Dedifferentiated amniotic fluid mesenchymal stem cell (primary cell): ENCODE results near the gene MAD2L2.

Source experiments
- DNase-seq: peaks from one replicate; pipeline ENCODE4 v3.0.0-alpha.2; 2016; ENCODE audit errors: extremely low spot score

MAD2L2 gene

DNA sequence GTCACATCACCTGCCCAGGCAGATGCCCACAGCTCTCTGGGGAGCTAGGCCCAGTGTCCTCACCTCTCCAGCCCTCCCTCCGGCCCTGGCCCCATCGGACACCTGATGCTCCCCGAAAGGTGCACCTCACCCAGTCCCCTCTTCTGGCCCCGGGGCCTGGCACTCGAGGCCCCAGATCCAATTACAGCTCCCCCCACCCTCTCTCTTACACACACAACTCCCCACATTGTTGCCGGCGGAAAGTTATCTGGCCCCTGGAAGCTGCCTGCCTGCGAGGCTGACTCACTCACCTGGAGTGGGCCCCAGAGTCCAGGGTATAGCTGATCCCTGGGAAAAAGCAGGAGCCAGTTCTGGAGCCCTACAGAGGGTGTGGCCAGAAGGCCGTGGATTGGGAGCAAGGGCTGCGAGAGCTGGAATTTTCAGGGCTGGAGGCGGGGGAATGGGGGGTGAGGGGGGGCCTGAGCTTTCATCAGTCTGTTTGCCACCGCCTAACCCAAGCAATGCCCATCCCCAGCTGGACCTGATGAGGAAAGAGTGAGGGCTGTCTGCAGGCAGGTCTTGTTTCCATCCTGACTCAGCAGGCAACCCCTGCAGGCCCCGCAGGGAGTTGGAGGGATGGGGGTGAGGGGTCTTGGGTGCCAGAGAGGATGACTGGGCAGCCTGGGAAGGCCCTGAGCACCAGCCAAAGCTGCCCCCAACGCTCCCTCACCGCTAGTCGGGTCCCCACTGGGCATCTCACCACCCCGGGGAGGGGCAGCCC lies 27.7 kb downstream of the MAD2L2 start:
- no peak for DNase-seq

DNA sequence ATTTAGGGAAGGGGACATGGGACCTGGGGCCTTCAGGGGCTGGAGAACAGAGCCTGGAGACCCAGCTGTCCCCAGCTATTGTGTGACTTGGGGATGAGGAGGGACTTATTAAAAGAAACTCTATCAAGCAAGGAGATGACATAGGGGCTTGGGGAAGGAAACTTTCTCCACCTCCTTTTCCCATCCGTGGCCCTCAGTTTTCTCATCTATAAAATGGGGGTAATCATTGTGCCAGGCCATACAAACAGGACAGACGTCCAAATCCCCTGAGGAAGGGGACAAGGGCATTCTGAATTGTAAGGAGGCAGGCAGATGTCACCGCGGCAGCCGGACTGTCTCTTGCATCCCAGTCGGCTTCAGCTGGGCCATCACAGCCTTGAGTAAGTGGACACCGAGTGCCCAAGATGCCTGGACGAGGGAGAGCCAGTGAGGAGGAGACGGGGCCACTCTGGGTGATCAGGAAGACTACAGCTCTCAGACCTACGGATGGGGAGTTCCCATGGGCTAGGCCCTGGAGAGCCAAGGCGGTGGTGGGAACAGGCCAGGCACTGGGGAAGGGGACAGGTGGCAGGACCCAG lies 28.7 kb downstream of the MAD2L2 start:
- DNase-seq: no peak

DNA sequence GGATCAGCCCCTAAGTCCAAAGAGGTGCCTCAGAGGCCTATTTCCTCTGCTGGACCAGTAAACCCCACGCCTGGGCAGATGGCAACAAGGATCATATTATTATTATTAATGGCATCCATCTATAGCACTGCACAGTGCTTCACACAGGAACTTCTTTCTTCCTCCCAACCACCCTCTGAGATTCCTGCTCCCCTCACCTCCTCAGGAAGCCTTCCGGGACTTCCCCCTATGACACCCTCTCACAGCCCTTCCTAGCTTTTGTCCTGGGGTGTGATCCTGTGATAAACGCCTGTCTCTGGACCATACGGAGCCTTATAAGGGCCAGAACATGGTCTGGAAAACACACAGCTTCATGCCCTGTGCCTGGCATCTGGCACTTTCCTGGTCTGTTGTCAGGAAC lies 29.9 kb downstream of the MAD2L2 start:
- DNase-seq: no peak

DNA sequence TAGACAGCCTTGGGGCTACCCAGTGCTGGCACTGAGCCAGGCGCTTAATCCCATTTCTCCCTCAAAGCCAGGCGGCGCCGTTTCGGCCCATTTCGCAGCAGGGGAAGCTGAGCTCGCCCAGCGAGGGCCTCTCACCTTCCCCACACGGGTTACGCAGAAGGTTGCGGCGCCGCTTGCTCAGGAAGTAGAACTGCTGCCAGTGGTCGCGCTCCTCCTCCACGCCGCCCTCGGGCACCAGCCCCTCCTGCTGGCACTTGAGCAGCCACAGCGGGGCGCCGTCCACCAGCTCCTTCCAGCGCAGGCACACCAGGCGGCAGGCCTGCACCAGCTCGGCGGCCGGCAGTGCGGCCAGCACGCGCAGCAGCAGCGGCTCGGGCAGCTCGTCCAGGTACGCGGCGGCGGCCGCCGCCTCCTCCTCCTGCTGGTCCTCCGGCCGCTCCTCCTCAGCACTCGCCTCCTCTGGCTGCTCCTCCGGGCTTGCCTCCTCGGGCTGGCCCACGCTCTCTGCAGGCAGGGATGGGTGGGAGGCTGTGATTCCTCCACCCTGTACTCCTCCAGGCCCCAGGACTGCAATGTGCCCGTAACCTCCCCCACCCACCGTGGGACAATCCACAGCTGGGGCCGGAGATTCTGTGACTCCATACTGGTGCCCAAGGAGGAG lies 30.5 kb downstream of the MAD2L2 start:
- peak; percentile 34 for DNase-seq

DNA sequence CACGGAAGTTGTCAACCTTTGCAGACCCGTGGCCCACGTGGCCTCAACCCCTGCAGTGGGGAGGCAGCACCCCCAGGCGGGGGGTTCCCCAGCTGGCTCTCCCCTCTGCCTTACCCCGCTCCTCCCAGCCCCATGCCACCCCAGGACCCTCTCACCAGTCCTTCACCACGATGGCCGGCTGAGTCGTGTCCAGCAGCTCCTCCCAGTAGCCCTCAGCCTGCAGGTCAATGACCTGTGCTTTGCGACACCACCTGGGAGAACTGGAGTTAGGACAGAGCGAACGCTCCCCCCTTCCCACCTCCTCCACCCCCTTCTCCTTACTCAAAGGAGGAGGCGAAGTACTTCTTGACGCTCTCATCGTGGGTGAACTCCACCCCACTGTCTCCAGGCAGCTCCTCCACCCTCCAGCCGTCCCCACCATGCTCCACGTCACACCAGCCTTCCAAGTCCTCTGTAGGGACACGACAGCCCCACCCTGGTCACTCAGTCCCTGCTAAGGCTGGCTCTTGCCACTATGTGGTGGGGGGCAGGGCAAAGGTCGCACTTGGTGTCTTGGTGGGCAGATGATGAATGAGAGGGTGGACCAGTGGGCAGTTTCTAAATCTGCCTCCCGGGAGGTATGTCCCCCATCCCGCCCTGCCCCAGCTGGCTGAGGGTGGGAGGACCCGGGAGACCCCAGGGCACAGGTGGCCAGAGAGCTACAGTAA lies 31.2 kb downstream of the MAD2L2 start:
- DNase-seq: no peak

DNA sequence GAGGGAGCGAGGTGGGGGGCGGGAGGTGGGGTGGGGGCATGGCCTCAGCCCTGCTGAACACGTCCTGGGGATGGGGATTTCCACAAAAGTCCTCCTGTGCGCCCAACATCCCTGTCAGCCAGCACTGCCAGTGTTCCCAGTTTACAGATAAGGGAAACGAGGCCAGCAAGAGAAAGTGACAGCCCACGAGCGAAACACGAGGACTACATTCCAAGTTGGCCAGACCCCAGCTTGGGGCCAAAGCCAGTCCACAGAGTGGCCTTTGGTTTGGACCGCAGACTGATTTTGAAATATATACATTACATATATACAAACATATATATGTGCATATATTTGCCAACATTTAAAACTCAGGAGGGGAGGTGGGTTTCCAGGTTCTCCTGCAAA lies 31.7 kb downstream of the MAD2L2 start:
- no peak for DNase-seq

DNA sequence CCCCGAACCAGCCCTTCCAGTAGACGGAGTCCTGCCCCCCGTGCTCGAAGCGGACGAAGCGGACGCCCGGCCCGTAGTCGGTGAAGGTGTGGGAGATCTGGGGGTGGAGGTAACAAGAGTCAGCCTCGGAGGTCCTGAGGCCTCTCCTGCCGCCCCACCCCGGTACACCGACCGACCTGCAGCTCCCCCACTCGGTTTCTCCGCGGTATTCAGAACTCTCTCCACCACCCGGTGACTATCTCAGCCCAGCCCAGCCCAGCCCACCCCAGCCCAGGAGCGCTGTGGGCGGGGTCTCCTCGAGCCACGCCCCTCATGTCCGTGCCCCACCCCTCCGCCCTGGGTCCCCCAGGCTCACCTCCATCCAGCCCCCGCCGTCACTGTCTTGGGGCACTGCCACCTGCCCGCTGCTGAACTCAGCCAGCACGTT lies 32.2 kb downstream of the MAD2L2 start:
- DNase-seq: no peak

DNA sequence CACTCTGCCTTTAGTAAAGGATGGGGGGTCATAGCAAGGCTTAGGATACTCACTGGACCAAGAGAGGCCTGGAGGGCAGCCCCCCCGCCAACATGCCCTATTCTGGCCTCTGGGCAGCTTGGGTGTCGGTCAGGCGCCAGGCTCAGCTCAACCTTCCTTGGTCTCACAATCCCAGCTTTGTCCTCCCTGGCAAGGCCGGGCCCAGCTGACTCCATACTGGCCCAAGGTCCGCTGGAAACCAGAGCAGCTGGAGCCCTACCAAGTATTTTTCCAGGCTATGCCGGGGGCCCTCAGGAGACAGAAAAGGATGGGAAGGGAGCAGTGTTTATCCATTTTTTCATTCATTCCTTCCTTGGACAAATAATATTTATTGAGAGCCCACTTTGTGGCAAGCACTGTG lies 32.9 kb downstream of the MAD2L2 start:
- DNase-seq: no peak

DNA sequence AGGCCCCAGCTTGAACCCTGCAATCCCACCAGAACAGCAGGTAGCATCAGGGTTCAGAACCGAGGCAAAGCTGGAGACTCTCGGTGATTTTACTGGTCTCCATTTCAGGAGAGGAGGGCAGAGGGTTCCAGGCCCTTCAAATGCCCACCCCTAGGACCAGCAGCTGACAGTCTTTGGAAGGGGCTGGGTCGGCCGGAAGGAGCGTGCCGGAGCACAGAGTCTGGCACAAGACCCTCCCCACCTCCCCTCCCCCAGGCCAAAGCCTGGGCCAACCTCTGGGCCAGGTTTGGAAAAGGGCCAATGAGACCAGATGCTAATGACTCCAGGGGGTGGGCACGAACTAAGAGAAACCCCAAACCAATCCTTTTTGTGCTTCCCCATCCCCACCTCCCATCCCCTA lies 33.6 kb downstream of the MAD2L2 start:
- no peak for DNase-seq

DNA sequence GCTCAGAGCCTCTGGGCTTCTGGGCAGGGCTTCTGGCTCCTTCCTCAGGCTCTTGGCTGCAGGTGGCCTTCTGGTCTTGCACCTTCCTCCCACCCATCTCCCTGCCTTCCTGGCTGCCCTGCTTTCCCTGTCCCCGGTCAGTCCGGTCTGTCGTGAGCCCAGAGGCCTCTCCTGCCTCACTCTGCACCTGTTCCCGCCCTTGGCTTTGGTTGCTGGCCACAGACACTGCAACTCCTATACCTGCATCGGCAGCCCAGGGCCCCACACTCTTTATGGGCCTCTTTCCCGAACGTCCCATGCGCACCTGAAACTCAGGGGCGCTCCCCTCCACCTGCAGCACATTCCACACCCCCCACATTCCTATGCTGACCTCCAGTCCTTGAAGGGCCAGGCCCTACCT lies 34.6 kb downstream of the MAD2L2 start:
- DNase-seq: no peak

DNA sequence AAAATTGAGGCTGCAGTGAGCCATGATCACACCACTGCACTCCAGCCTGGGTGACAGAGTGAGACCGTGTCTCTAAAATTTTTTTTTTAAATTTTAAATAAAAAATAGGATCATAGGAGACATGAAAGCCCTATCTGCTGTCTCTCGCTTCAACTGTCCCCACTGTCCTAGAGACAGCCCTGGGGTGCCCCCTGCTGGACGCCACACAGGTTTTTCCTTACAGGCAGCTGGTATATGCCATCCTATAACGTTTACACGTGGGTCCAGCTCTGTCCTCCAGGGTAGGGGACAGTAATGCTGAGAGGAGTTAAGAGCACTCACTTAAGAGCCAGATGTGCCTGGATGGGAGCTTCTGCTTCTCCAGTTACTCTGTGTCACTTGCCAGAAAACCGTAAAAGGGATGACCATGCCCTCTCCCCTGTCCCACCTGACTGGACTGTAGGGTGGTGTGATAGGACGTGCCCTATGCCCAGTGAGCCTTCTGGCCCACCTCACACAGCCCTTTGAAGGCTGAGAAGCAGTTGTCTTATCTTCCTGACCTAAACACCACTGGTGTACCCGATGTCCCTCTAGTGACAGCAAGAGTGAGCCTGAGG lies 35.2 kb downstream of the MAD2L2 start:
- peak; percentile 73 for DNase-seq

DNA sequence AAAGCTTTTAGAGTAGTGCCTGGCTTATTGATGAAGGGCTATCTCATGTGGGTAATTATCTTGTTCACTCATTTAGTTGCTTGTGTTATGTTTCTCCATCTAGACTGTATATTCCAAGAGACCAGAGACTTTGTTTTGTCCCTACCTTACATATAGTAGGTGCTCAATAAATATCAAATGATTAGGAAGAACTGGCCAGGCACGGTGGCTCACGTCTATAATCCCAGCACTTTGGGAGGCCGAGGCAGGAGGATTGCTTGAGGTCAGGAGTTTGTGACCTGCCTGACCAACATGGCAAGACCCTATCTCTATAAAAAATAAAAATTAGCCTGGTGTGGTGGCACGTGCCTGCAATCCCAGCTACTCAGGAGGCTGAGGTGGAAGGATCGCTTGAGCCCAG lies 35.7 kb downstream of the MAD2L2 start:
- DNase-seq: no peak

DNA sequence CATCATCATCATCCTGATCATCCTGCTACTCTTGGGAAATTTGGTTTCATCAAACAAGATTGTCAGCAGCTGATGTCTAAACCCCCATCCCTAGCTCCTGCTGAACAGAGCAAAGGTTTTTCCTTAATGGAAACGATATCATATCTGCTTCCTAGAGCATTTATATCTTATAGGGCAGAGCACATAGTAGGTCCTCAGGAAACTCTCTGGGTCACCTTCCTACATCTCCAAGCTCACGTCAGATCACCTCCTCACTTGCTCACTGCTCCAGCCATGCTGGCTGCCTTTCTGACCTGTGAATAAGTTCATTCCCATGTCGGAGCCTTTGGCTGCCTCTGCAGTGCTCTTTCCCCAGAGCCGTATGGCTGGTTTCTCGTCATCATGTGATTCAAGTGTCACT lies 37.2 kb downstream of the MAD2L2 start:
- DNase-seq: no peak

DNA sequence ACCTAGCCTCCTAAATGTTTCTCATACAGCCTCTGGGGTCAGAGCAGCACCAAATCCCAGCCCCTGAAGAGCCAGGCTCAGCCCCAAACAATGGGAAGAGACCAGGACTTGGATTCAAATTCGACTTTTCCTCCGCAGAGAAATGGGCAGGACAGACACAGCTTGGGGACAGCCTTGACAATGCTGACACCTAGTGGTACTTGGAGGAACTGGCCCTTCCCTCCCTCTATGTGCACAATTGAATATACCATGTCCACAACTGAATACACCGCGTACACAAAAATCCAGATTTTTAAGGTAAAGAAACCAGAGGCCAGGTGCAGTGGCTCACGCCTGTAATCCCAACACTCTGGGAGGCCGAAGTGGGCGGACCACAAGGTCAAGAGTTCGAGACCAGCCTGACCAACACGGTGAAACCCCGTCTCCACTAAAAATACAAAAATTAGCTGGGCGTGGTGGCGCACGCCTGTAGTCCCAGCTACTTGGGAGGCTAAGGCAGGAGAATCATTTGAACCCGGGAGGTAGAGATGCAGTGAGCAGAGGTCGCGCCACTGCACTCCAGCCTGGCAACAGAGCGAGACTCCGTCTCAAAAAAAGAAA lies 38.4 kb downstream of the MAD2L2 start:
- peak; percentile 40 for DNase-seq

DNA sequence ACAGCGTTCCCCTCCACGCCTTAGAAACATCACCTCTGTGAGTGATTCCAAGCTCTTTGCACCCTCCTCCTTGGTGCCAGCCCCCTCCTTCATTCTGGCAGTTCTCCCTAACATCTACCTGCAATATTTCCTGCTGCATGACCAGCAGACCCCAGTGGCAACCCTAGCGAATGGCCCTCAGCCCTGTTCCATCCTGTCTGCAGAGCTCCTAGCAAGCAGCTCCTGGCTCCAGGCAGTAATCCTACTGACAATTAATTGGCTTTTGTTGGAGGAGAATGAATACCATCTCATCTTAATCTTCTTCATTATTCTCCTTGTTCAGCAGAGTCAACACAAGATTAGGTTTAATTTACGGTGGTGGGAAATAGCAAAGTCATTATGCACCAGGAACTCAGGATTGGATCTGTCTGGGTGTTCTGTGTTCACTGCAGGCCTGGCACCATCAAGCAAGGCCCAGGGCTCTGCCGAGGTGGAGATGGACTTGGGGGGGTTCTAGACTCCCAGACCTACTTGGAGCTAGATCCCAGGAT lies 39.1 kb downstream of the MAD2L2 start:
- no peak for DNase-seq

DNA sequence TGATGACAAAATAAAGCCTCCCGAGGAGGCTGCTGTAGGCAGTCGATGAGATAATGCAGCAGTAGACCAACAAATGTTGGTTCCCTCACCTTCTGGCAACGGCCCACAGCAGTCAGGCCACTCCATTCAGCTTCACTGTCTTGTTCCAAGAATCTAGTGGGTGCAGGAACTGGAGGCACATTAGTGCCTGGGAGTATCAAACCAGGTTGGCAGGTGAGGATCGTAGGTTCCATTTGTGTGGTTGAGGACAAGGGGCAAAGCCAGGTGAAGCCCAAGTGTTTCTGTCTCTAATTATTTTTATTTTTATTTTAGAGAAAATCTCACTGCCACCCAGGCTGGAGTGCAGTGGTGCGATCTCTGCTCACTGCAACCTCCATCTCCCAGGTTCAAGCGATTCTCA lies 40.0 kb downstream of the MAD2L2 start:
- no peak for DNase-seq

DNA sequence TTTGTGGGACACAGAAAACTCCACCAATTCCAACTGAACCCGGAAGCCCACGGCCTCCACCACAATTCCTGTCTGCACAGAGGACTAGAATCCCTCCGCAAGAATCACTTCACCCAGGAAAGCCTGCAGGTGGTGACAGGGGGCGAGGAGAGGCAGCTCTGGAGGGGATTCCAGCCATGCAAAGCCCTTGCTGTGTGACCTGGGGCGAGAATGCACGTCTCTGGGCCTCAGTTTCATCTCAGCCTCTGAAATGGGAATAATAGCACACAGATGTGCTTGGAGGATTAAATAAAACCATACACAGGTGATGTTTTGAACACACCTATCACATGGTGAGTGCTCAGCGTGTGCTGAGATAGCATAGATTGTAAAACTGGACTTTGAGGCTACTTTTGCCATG lies 40.8 kb downstream of the MAD2L2 start:
- DNase-seq: no peak

DNA sequence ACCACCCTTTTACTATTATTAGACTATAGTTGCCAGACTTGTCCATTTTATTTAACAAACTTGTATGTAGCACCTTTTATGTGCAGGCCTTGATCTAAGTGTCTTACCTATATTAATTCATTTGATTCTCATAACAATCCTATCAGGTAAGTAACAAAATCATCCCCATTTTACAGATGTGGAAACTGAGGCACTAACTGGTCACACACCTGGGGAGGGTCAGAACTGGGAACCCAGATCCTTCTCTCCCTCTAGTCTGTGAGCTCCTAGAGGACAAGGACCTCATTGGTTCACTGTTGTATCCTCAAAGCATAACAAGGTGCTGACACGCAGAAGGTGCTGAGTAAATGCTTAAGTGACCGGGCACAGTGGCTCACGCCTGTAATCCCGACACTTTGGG lies 41.6 kb downstream of the MAD2L2 start:
- no peak for DNase-seq

DNA sequence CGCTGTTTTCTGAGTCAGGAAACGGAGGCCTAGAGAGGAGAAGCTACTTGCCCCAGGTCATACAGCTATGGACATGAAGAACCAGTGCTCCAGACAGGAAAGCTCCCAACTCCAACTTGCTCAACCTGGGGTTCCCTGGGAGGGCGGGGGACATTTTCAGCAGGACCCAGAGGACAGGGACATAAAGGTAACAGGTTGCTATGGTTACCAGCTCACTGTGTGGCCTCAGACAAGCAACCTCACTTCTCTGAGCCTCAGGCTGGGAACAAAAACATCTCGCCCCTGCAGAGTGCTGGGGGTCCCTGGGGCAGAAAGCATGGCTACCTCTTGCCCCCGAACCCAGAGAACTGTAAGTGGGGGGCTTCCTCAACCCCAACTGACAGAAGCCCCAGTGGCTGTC lies 42.8 kb downstream of the MAD2L2 start:
- DNase-seq: no peak

DNA sequence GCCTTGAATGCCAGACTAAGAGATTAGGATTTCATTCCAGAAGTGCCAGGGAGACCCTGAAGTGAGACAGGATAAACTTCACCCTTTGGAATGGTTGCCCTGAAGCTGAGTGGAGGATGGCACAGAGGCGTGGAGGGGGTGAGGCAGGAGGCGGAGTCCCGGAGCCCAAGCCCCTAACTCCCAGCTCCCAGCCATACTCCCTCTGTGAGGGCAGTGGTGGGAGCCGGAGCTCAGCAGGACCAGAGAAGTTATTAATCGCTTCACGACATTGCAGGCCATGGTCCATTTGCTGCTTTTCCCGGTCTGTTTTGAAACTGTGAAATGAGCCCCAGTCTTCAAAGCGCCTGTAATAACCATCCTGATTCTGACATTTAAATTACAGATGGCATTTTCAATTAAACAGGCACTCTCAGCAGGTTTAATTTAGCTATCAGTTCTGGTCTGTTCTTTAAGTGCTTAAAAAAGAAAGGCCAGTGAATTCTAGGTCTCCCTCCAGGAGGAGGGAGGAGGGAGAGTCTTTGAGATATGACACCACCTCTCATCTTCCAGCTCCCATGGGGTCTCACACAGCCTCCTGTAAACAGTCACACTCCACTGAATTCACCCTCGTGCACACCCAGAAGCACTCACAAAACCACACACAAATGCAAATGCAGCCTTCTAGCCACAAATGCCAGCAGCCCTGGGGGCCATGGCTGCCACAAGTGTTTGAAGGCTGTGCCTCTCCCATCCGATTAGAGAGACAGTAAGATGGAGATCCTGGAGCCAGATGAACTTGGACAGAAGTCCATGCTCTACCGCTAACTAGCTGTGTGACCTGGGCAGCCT lies 46.4 kb downstream of the MAD2L2 start:
- DNase-seq: no peak
